GM19328 (cell line): ENCODE results near the gene TEX13A.
"Not testable (repeated sequence)": the region's sequence is repeated elsewhere in the genome, so short reads cannot be mapped to it uniquely, and the experiment has no call there.

ENCODE experiments used
- ATAC-seq: cut with Tn5 transposase; IDR thresholded peaks from one replicate; pipeline ENCODE4 v1.9.1; 2021; ENCODE audit warnings: mild to moderate bottlenecking, moderate library complexity; ENCODE audit not compliant: unreplicated experiment

Gene TEX13A

GRCh38 chrX:105220636-105221035 is at the start of gene TEX13A:
TSS of gene TEX13A (minus strand) at chrX:105220694. CDS start at chrX:105220397, 297 bp downstream.
- ATAC-seq: no peak

- ATAC-seq: no peak
Measured at GRCh38 chrX:105269386-105269785, 48.9 kb upstream of the TEX13A start.

- no peak for ATAC-seq
Measured at GRCh38 chrX:105267167-105267566, 46.7 kb upstream of the TEX13A start.

- ATAC-seq: no peak
Measured at GRCh38 chrX:105266456-105266855, 46.0 kb upstream of the TEX13A start.

GRCh38 chrX:105265093-105265492 is 44.6 kb upstream of the TEX13A start:
- ATAC-seq: no peak

- no peak for ATAC-seq
Measured at GRCh38 chrX:105263801-105264200, 43.3 kb upstream of the TEX13A start.

- ATAC-seq: no peak
Measured at GRCh38 chrX:105263171-105263570, 42.7 kb upstream of the TEX13A start.

GRCh38 chrX:105260291-105261043 is 40.0 kb upstream of the TEX13A start:
- ATAC-seq: no peak

- no peak for ATAC-seq
Measured at GRCh38 chrX:105241056-105241455, 20.6 kb upstream of the TEX13A start.

GRCh38 chrX:105237407-105237806 is 16.9 kb upstream of the TEX13A start:
- ATAC-seq: not testable (repeated sequence)

- no peak for ATAC-seq
Measured at GRCh38 chrX:105229146-105229545, 8.7 kb upstream of the TEX13A start.

GRCh38 chrX:105228602-105229001 is 8.1 kb upstream of the TEX13A start:
- no peak for ATAC-seq

GRCh38 chrX:105226499-105226898 is 6.0 kb upstream of the TEX13A start:
- no peak for ATAC-seq

- ATAC-seq: no peak
Measured at GRCh38 chrX:105221374-105221773, 880 bp upstream of the TEX13A start.

- no peak for ATAC-seq
Measured at GRCh38 chrX:105219454-105220401, 766 bp downstream of the TEX13A start.

GRCh38 chrX:105211066-105211575 is 9.4 kb downstream of the TEX13A start:
- no peak for ATAC-seq

- no peak for ATAC-seq
Measured at GRCh38 chrX:105210258-105210657, 10.2 kb downstream of the TEX13A start.

GRCh38 chrX:105209406-105209805 is 11.1 kb downstream of the TEX13A start:
- ATAC-seq: no peak

- no peak for ATAC-seq
Measured at GRCh38 chrX:105191878-105192277, 28.6 kb downstream of the TEX13A start.

GRCh38 chrX:105190252-105190853 is 30.1 kb downstream of the TEX13A start:
- ATAC-seq: no peak

- ATAC-seq: no peak
Measured at GRCh38 chrX:105189093-105189492, 31.4 kb downstream of the TEX13A start.
